Muscle layer of duodenum (tissue), 2 donors: ENCODE measurements around the gene TYW1.
"Not testable (repeated sequence)": the region's sequence is repeated elsewhere in the genome, so short reads cannot be mapped to it uniquely, and the experiment has no call there.

Experiments used
- H3K27ac ChIP-seq: one replicate; pipeline ENCODE4 v1.7.0; 2013; ENCODE audit warnings: mild to moderate bottlenecking, low read length
- H3K27me3 ChIP-seq: one replicate; pipeline ENCODE4 v1.7.0; 2013; ENCODE audit warnings: low read depth, mild to moderate bottlenecking, control low read depth, low read length
- H3K36me3 ChIP-seq, 2 donors: one replicate each; pipeline ENCODE4 v1.7.0; 2013; ENCODE audit warnings: low read length in 2 of 2, control low read depth in 1 of 2, mild to moderate bottlenecking in 1 of 2; ENCODE audit not compliant: insufficient read depth in 2 of 2, control insufficient read depth in 1 of 2
- H3K4me1 ChIP-seq, 2 donors: one replicate each; pipeline ENCODE4 v1.7.0; 2013; ENCODE audit warnings: low read length in 2 of 2, mild to moderate bottlenecking in 2 of 2, control low read depth in 1 of 2, moderate library complexity in 1 of 2; ENCODE audit not compliant: insufficient read depth in 2 of 2, control insufficient read depth in 1 of 2
- H3K4me3 ChIP-seq, 2 donors: one replicate each; pipeline ENCODE4 v1.7.0; 2013; ENCODE audit warnings: low read length in 2 of 2, low read depth in 1 of 2, mild to moderate bottlenecking in 1 of 2
- H3K9me3 ChIP-seq, 2 donors: one replicate each; pipeline ENCODE4 v1.7.0; 2013; ENCODE audit warnings: low read length in 2 of 2, control low read depth in 1 of 2, mild to moderate bottlenecking in 1 of 2; ENCODE audit not compliant: control insufficient read depth in 1 of 2
- donor health status: healthy.

Gene TYW1

GRCh38 chr7:67184912-67185659 lies 188.5 kb downstream of the TYW1 start:
- H3K27ac ChIP-seq, H3K36me3 ChIP-seq, H3K9me3 ChIP-seq, H3K4me1 ChIP-seq, H3K27me3 ChIP-seq, H3K4me3 ChIP-seq: not testable (repeated sequence)

- H3K4me3 ChIP-seq, H3K36me3 ChIP-seq, H3K9me3 ChIP-seq, H3K4me1 ChIP-seq, H3K27me3 ChIP-seq, H3K27ac ChIP-seq: not testable (repeated sequence)
Measured at GRCh38 chr7:67185660-67186129, 189.1 kb downstream of the TYW1 start.

DNA sequence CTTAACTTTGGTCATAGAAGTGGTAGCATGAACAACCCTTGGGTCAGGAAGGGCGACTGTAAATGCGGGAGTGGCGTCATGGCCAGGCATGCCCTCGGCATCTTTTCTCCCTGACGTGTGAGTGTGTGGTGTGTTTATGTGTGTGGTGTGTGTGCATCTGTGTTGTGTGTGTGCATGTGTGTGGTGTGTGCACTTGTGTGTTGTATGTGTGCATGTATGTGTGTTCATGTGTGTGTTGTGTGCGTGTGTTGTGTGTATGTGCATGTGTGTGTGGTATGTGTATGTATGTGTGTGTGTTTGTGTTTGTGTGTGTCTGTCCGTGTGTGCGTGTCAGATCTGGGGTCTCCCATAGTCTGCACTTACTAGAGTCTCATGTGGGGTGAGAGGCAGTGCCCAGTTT lies 192.5 kb downstream of the TYW1 start:
- not testable (repeated sequence) for H3K4me3 ChIP-seq, H3K27me3 ChIP-seq

GRCh38 chr7:67189801-67190465 lies 193.3 kb downstream of the TYW1 start:
- H3K4me1 ChIP-seq, H3K4me3 ChIP-seq, H3K36me3 ChIP-seq, H3K27ac ChIP-seq, H3K9me3 ChIP-seq, H3K27me3 ChIP-seq: not testable (repeated sequence)

More for the DNA sequence above, 192.5 kb downstream of the TYW1 start:
- H3K9me3 ChIP-seq, H3K4me1 ChIP-seq, H3K27ac ChIP-seq, H3K36me3 ChIP-seq: not testable (repeated sequence)

GRCh38 chr7:67191002-67191720 lies 194.5 kb downstream of the TYW1 start:
- not testable (repeated sequence) for H3K4me1 ChIP-seq, H3K27me3 ChIP-seq, H3K4me3 ChIP-seq, H3K36me3 ChIP-seq, H3K27ac ChIP-seq, H3K9me3 ChIP-seq

- not testable (repeated sequence) for H3K36me3 ChIP-seq, H3K4me1 ChIP-seq, H3K27me3 ChIP-seq, H3K27ac ChIP-seq, H3K9me3 ChIP-seq, H3K4me3 ChIP-seq
Measured at GRCh38 chr7:67192123-67192702, 195.6 kb downstream of the TYW1 start.

GRCh38 chr7:67192889-67193613 lies 196.4 kb downstream of the TYW1 start:
- not testable (repeated sequence) for H3K27me3 ChIP-seq, H3K9me3 ChIP-seq, H3K4me3 ChIP-seq, H3K36me3 ChIP-seq, H3K27ac ChIP-seq, H3K4me1 ChIP-seq

GRCh38 chr7:67196176-67196575 lies 199.5 kb downstream of the TYW1 start:
- not testable (repeated sequence) for H3K9me3 ChIP-seq, H3K27me3 ChIP-seq, H3K4me3 ChIP-seq

DNA sequence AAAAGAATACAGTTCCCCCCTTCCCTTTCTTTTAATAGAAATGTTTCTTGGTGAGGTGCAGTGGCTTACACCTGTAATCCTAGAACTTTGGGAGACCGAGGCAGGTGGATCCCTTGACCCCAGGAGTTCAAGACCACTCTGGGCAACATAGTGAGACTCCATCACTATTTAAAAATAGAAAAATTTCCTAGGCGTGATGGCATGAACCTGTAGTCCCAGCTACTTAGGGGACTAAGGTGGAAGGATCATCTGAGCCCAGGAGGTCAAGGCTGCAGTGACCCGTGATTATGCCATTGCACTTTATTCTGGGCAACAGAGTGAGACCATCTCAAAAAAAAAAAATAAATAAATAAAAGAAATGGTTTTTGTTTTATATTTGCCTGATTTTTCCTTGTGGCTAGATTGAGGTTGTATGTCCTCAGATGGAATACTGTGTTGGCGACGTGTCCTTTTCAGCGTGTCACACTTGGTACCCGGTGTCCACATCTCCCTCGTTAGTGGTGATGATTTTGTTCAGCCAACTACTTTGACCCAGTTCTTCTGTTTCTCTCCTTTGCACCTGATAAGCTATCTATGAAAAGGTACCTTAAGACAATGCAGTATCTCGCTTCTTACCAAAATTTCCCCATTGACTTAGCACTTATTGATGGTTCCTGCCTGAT lies 202.4 kb downstream of the TYW1 start:
- H3K27ac ChIP-seq, H3K4me3 ChIP-seq, H3K9me3 ChIP-seq, H3K4me1 ChIP-seq, H3K36me3 ChIP-seq, H3K27me3 ChIP-seq: not testable (repeated sequence)

More at GRCh38 chr7:67196176-67196575, 199.5 kb downstream of the TYW1 start:
- H3K36me3 ChIP-seq, H3K27ac ChIP-seq, H3K4me1 ChIP-seq: not testable (repeated sequence)

GRCh38 chr7:67205772-67206171 lies 209.1 kb downstream of the TYW1 start:
- H3K27ac ChIP-seq, H3K27me3 ChIP-seq, H3K4me3 ChIP-seq, H3K4me1 ChIP-seq, H3K9me3 ChIP-seq, H3K36me3 ChIP-seq: not testable (repeated sequence)
